ENCODE results near the gene CLCN1. TPM values are rescaled to one million over a fixed set of nuclear protein-coding genes. Genes with fewer than 3 reads are reported as not detected.
A peak's percentile ranks its signal among the peaks of the same experiment; 100 is the strongest.
"Not testable (repeated sequence)": the region's sequence is repeated elsewhere in the genome, so short reads cannot be mapped to it uniquely, and the experiment has no call there.

The CLCN1 gene
- total and polyA plus RNA-seq, 2 donors (not counting 3 experiments of a cell fraction or from before 2014, with no cell fraction given), result not detected

DNA sequence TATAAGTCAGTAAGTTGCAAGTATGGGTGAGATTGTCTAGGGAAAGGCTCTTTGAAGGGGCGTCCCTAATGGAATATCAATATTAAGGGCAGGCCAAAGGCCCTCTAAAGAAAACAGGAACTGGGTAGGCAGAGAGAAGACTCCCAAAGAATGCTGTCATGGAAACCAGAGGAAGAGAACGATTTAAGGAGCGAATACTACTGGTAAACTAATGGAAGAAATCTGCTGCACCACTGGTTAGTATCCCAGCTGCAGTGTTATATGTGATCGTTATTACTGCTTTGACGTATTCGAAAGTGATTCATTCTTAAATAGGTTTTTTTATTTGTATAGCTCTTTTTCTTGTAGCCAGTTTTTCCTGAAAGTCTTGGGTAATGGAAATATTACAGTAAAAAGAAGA is 26.5 kb upstream of the CLCN1 start:
- TF ChIP-seq JUN (IDR thresholded peaks at IDR 0.05; ENCODE audit: borderline replicate concordance, insufficient read depth, insufficient read length, low read depth), result no peak
- TF ChIP-seq CTCF (IDR thresholded peaks at IDR 0.05; ENCODE audit: extremely low read depth in 1 of 2, insufficient read depth in 1 of 2, low read depth in 1 of 2, low read length in 2 of 2), result no peak
- no peak for TF ChIP-seq POLR2A (IDR thresholded peaks at IDR 0.05; ENCODE audit: low read depth, low read length)
- no peak for TF ChIP-seq FOS (IDR thresholded peaks at IDR 0.05; ENCODE audit: borderline replicate concordance, insufficient read depth, low read length)
- TF ChIP-seq, protein P1, sequence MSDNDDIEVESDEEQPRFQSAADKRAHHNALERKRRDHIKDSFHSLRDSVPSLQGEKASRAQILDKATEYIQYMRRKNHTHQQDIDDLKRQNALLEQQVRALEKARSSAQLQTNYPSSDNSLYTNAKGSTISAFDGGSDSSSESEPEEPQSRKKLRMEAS (IDR thresholded peaks at IDR 0.05; ENCODE audit: insufficient read depth, insufficient read length), result no peak
- no peak for TF ChIP-seq GATA2 (IDR thresholded peaks at IDR 0.05; ENCODE audit: insufficient read depth, insufficient read length, low read depth, low read length)
- no peak for TF ChIP-seq POLR2AphosphoS5 (IDR thresholded peaks at IDR 0.05; ENCODE audit: insufficient read depth, low read depth, low read length)
- no peak for TF ChIP-seq MYC (IDR thresholded peaks at IDR 0.05; ENCODE audit: low read depth, low read length)
- no peak for TF ChIP-seq EZH2 (IDR thresholded peaks at IDR 0.05; ENCODE audit: borderline replicate concordance, low read depth, low read length, severe bottlenecking)
- FAIRE-seq (peak; percentile 72), DNase-seq (ENCODE audit: low read depth, low spot score) (no peak)
- Histone ChIP-seq H3K4me1 (ENCODE audit: control insufficient read depth, extremely low read depth, insufficient read depth, low read length) (peaks cover 34% of the 10 kb centered on the region), H3K27ac (ENCODE audit: insufficient read depth, low read depth, low read length) (peak overlapping the region; percentile 91), H3K4me3 (replicated peaks in 1 of 3; ENCODE audit: insufficient read depth in 1 of 3, low read depth in 1 of 3, low read length in 3 of 3) (peak overlapping the region; percentile 81 to 97 (median 91)), H3K36me3 (ENCODE audit: control insufficient read depth in 2 of 2, extremely low read depth in 1 of 2, insufficient read depth in 2 of 2, low read length in 2 of 2) (peaks cover 9 to 16% of the 10 kb centered on the region in 2 experiments), H3K27me3 (ENCODE audit: control insufficient read depth in 2 of 2, insufficient read depth in 2 of 2, low read length in 2 of 2) (no peaks in the 10 kb centered on the region), H2AFZ (ENCODE audit: low read depth, low read length) (no peak overlapping the region), H3K9ac (replicated peaks; ENCODE audit: extremely low read depth, insufficient read depth, low read length) (peak overlapping the region; percentile 98), H3K9me3 (replicated peaks; ENCODE audit: control insufficient read depth, insufficient read depth, low read length) (no peaks in the 10 kb centered on the region), H3K4me2 (ENCODE audit: insufficient read depth, low read length) (peak overlapping the region; percentile 68), H3K79me2 (ENCODE audit: control insufficient read depth, insufficient read depth, low read length) (peaks cover 36% of the 10 kb centered on the region), H4K20me1 (replicated peaks; ENCODE audit: control insufficient read depth, extremely low read depth, insufficient read depth, low read length) (no peaks in the 10 kb centered on the region), H3K9me1 (replicated peaks; ENCODE audit: control insufficient read depth, extremely low read depth, insufficient read depth, low read length) (no peaks in the 10 kb centered on the region)
- dilution Hi-C loops (cut with MboI; ENCODE audit: extremely low pct_ligation_motif_present, low sequenced_read_pairs) (no loop called here), intact Hi-C loops (cut with micrococcal nuclease) (loop anchor here (2.0 to 5.0 kb wide), 2 partner anchors 47 to 209 kb away; no protein-coding TSS in a partner anchor)
- CTCF ChIA-PET, result interaction anchor here (0.9 to 1.7 kb wide), 3 partner anchors 26 to 91 kb away, joined by 3 to 5 read pairs (median 4); partner anchors contain the start of gene GSTK1
- BruUV-seq (replicated peaks), result no TSS peak
- POLR2A ChIA-PET, result interaction anchor here (0.7 to 1.0 kb wide), 2 partner anchors 91 to 100 kb away, joined by 7 to 8 read pairs; no protein-coding TSS in a partner anchor

- peak overlapping the region in 2 of 3 experiments; percentile 81 to 97 for H3K4me3 ChIP-seq (replicated peaks in 1 of 3; ENCODE audit: insufficient read depth in 1 of 3, low read depth in 1 of 3, low read length in 3 of 3)
- H3K27me3 ChIP-seq (ENCODE audit: control insufficient read depth in 2 of 2, insufficient read depth in 2 of 2, low read length in 2 of 2); dilution Hi-C loops (cut with MboI; ENCODE audit: extremely low pct_ligation_motif_present, low sequenced_read_pairs); H3K9me3 ChIP-seq (replicated peaks; ENCODE audit: control insufficient read depth, insufficient read depth, low read length); BruUV-seq (replicated peaks); FAIRE-seq; H3K9me1 ChIP-seq (replicated peaks; ENCODE audit: control insufficient read depth, extremely low read depth, insufficient read depth, low read length); H4K20me1 ChIP-seq (replicated peaks; ENCODE audit: control insufficient read depth, extremely low read depth, insufficient read depth, low read length); H2AFZ ChIP-seq (ENCODE audit: low read depth, low read length); DNase-seq (ENCODE audit: low read depth, low spot score): not testable (repeated sequence)
- CTCF ChIA-PET, result interaction anchor here (0.9 to 1.7 kb wide), 5 partner anchors 10 to 90 kb away, joined by 3 to 5 read pairs (median 3); partner anchors contain the start of gene GSTK1
- peaks cover 38% of the 10 kb centered on the region for H3K4me1 ChIP-seq (ENCODE audit: control insufficient read depth, extremely low read depth, insufficient read depth, low read length)
- peaks cover 36% of the 10 kb centered on the region for H3K79me2 ChIP-seq (ENCODE audit: control insufficient read depth, insufficient read depth, low read length)
- peak overlapping the region; percentile 68 for H3K4me2 ChIP-seq (ENCODE audit: insufficient read depth, low read length)
- H3K27ac ChIP-seq (ENCODE audit: insufficient read depth, low read depth, low read length), result peak overlapping the region; percentile 91
- intact Hi-C loops (cut with micrococcal nuclease), result loop anchor here (2.0 to 5.0 kb wide), 2 partner anchors 48 to 209 kb away; no protein-coding TSS in a partner anchor
- peaks cover 13 to 20% of the 10 kb centered on the region in 2 experiments for H3K36me3 ChIP-seq (ENCODE audit: control insufficient read depth in 2 of 2, extremely low read depth in 1 of 2, insufficient read depth in 2 of 2, low read length in 2 of 2)
- peak overlapping the region; percentile 98 for H3K9ac ChIP-seq (replicated peaks; ENCODE audit: extremely low read depth, insufficient read depth, low read length)
- POLR2A ChIA-PET, result interaction anchor here (0.7 to 1.0 kb wide), 2 partner anchors 90 to 99 kb away, joined by 7 to 8 read pairs; no protein-coding TSS in a partner anchor
These were observed 26.0 kb upstream of the CLCN1 start for GRCh38 chr7:143289888-143290287.
